Keratinocyte (primary cell): ENCODE results near the gene HLA-C.

Experiments
- EZH2 ChIP-seq: IDR thresholded peaks from one replicate; pipeline ENCODE4 v1.6.1; 2012; ENCODE audit warnings: inconsistent platforms, mild to moderate bottlenecking, low read length, moderate library complexity
- TF ChIP-seq, protein P1 (sequence below), 3 experiments: IDR thresholded peaks in 1 of 3; conservative IDR thresholded peaks in 1 of 3; optimal IDR thresholded peaks in 1 of 3; 2 replicates in 2 of 3; 3 replicates in 1 of 3; pipeline versions ENCODE3 to v1.5.1; 2011; ENCODE audit warnings: low read length in 3 of 3, mild to moderate bottlenecking in 3 of 3, moderate library complexity in 2 of 3, control low read depth in 1 of 3, inconsistent platforms in 1 of 3; ENCODE audit not compliant: insufficient read depth in 2 of 3; ENCODE audit errors: extremely low read depth in 1 of 3

DNA sequence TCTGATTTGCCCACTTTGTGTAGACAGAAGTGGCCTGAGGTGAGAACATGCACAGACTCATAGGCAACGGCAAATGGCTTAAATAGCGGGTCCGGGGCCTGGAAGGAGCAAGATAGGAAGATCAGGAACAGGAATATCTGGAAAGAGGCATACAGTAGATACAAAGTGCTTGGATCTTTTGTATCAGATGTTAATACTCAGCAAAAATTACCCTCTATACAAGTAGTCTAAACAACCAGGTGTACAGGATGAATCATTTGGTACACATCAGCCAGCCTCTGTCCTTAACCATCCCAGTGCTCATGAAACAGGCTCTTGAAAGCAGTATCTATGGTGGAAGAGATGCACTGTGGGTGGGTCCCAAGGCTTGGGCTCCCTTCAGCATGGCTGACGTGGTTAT is 28.9 kb upstream of the HLA-C start:
- TF ChIP-seq, protein P1, sequence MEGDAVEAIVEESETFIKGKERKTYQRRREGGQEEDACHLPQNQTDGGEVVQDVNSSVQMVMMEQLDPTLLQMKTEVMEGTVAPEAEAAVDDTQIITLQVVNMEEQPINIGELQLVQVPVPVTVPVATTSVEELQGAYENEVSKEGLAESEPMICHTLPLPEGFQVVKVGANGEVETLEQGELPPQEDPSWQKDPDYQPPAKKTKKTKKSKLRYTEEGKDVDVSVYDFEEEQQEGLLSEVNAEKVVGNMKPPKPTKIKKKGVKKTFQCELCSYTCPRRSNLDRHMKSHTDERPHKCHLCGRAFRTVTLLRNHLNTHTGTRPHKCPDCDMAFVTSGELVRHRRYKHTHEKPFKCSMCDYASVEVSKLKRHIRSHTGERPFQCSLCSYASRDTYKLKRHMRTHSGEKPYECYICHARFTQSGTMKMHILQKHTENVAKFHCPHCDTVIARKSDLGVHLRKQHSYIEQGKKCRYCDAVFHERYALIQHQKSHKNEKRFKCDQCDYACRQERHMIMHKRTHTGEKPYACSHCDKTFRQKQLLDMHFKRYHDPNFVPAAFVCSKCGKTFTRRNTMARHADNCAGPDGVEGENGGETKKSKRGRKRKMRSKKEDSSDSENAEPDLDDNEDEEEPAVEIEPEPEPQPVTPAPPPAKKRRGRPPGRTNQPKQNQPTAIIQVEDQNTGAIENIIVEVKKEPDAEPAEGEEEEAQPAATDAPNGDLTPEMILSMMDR (optimal IDR thresholded peaks at IDR 0.05 in 1 of 3, IDR thresholded peaks at IDR 0.05 in 1 of 3, conservative IDR thresholded peaks at IDR 0.05 in 1 of 3; ENCODE audit: extremely low read depth in 1 of 3, insufficient read depth in 2 of 3, low read length in 3 of 3), result no peak
- no peak for TF ChIP-seq EZH2
